ENCODE results near the gene DNAJC28. TPM values are rescaled to one million over a fixed set of nuclear protein-coding genes. Genes with fewer than 3 reads are reported as not detected.
"Not testable (repeated sequence)": the region's sequence is repeated elsewhere in the genome, so short reads cannot be mapped to it uniquely, and the experiment has no call there.

The DNAJC28 gene
- total RNA-seq, 2 donors from 2014 or later, result 3.9 to 5.8 TPM

GRCh38 chr21:33452362-33452761, 39.2 kb downstream of the DNAJC28 start:
- Mint-ChIP-seq H3K27ac (peak overlapping the region; percentile 50), H3K4me3 (no peak overlapping the region), H3K36me3 (ENCODE audit: low read depth) (peaks cover 49% of the 10 kb centered on the region), H3K9me3 (no peaks in the 10 kb centered on the region), H3K4me1 (no peaks in the 10 kb centered on the region), H3K27me3 (ENCODE audit: insufficient read depth) (no peaks in the 10 kb centered on the region)
- Histone ChIP-seq H3K36me3 (ENCODE audit: control insufficient read depth, insufficient read depth, low read length) (peaks cover 47% of the 10 kb centered on the region), H3K27ac (ENCODE audit: low read depth, low read length) (no peak overlapping the region), H3K9me3 (ENCODE audit: control insufficient read depth, low read length) (no peaks in the 10 kb centered on the region), H3K4me3 (ENCODE audit: low read length) (no peak overlapping the region), H3K27me3 (ENCODE audit: control insufficient read depth, insufficient read depth, low read length, poor library complexity, severe bottlenecking) (no peaks in the 10 kb centered on the region), H3K4me1 (ENCODE audit: control insufficient read depth, insufficient read depth, low read length) (no peaks in the 10 kb centered on the region), H3K9ac (ENCODE audit: extremely low read depth, low read length, poor library complexity, severe bottlenecking) (no peak overlapping the region)
- WGBS, 2 experiments (ENCODE audit: insufficient coverage in 1 of 2, insufficient read length in 1 of 2), result 90 to 95% methylated on average over 3 of the region's 3 CpGs
- DNase-seq, result no peak
- TF ChIP-seq CTCF (conservative IDR thresholded peaks at IDR 0.05), result no peak

GRCh38 chr21:33451634-33452071, 39.9 kb downstream of the DNAJC28 start:
- Mint-ChIP-seq H3K27me3 (ENCODE audit: insufficient read depth) (no peaks in the 10 kb centered on the region), H3K9me3 (no peaks in the 10 kb centered on the region), H3K4me3 (no peak overlapping the region), H3K27ac (no peak overlapping the region), H3K36me3 (ENCODE audit: low read depth) (peaks cover 54% of the 10 kb centered on the region), H3K4me1 (no peaks in the 10 kb centered on the region)
- no peaks in the 10 kb centered on the region for H3K4me1 ChIP-seq (ENCODE audit: control insufficient read depth, insufficient read depth, low read length)
- peak; percentile 11 for DNase-seq
- H3K9me3 ChIP-seq (ENCODE audit: control insufficient read depth, low read length), result no peaks in the 10 kb centered on the region
- peaks cover 48% of the 10 kb centered on the region for H3K36me3 ChIP-seq (ENCODE audit: control insufficient read depth, insufficient read depth, low read length)
- no peak overlapping the region for H3K4me3 ChIP-seq (ENCODE audit: low read length)
- WGBS, 2 experiments (ENCODE audit: insufficient coverage in 1 of 2, insufficient read length in 1 of 2), result 89 to 95% methylated on average over 1 of the region's 1 CpG
- H3K27ac ChIP-seq (ENCODE audit: low read depth, low read length), result no peak overlapping the region
- H3K9ac ChIP-seq (ENCODE audit: extremely low read depth, low read length, poor library complexity, severe bottlenecking), result no peak overlapping the region
- no peak for TF ChIP-seq CTCF (conservative IDR thresholded peaks at IDR 0.05)
- no peaks in the 10 kb centered on the region for H3K27me3 ChIP-seq (ENCODE audit: control insufficient read depth, insufficient read depth, low read length, poor library complexity, severe bottlenecking)

GRCh38 chr21:33449616-33450015, 41.9 kb downstream of the DNAJC28 start:
- DNase-seq, result no peak
- Mint-ChIP-seq H3K27me3 (ENCODE audit: insufficient read depth) (no peaks in the 10 kb centered on the region), H3K27ac (no peak overlapping the region), H3K4me1 (no peaks in the 10 kb centered on the region), H3K36me3 (ENCODE audit: low read depth) (peaks cover 49% of the 10 kb centered on the region), H3K9me3 (no peaks in the 10 kb centered on the region), H3K4me3 (no peak overlapping the region)
- H3K4me3 ChIP-seq (ENCODE audit: low read length), result no peak overlapping the region
- 91 to 96% methylated on average over 3 to 4 of the region's 4 CpGs for WGBS, 2 experiments (ENCODE audit: insufficient coverage in 1 of 2, insufficient read length in 1 of 2)
- no peaks in the 10 kb centered on the region for H3K27me3 ChIP-seq (ENCODE audit: control insufficient read depth, insufficient read depth, low read length, poor library complexity, severe bottlenecking)
- H3K36me3 ChIP-seq (ENCODE audit: control insufficient read depth, insufficient read depth, low read length), result peaks cover 34% of the 10 kb centered on the region
- H3K9ac ChIP-seq (ENCODE audit: extremely low read depth, low read length, poor library complexity, severe bottlenecking), result no peak overlapping the region
- no peaks in the 10 kb centered on the region for H3K4me1 ChIP-seq (ENCODE audit: control insufficient read depth, insufficient read depth, low read length)
- no peaks in the 10 kb centered on the region for H3K9me3 ChIP-seq (ENCODE audit: control insufficient read depth, low read length)
- no peak for TF ChIP-seq CTCF (conservative IDR thresholded peaks at IDR 0.05)
- H3K27ac ChIP-seq (ENCODE audit: low read depth, low read length), result no peak overlapping the region

- not testable (repeated sequence) for H3K27ac ChIP-seq (ENCODE audit: low read depth, low read length); H3K9ac ChIP-seq (ENCODE audit: extremely low read depth, low read length, poor library complexity, severe bottlenecking); H3K4me3 ChIP-seq (ENCODE audit: low read length); H3K27me3 ChIP-seq (ENCODE audit: control insufficient read depth, insufficient read depth, low read length, poor library complexity, severe bottlenecking); H3K4me3 Mint-ChIP-seq; DNase-seq; H3K4me1 ChIP-seq (ENCODE audit: control insufficient read depth, insufficient read depth, low read length); H3K27me3 Mint-ChIP-seq (ENCODE audit: insufficient read depth); H3K9me3 ChIP-seq (ENCODE audit: control insufficient read depth, low read length); H3K4me1 Mint-ChIP-seq; H3K9me3 Mint-ChIP-seq; H3K27ac Mint-ChIP-seq
- H3K36me3 ChIP-seq (ENCODE audit: control insufficient read depth, insufficient read depth, low read length), result peaks cover 35% of the 10 kb centered on the region
- peaks cover 45% of the 10 kb centered on the region for H3K36me3 Mint-ChIP-seq (ENCODE audit: low read depth)
- WGBS, 2 experiments (ENCODE audit: insufficient coverage in 1 of 2, insufficient read length in 1 of 2), result 97 to 100% methylated on average over 1 to 6 of the region's 6 CpGs
Measured at GRCh38 chr21:33446620-33447019, 44.9 kb downstream of the DNAJC28 start.

Data from endodermal cell (in vitro differentiated cells).